Mesothelial cell of epicardium (in vitro differentiated cells): ENCODE data around the gene LSM4. TPM values are rescaled to one million over a fixed set of nuclear protein-coding genes. Genes with fewer than 3 reads are reported as not detected.

Experiments used
- DNase-seq, 2 experiments: peaks; one replicate each; pipeline ENCODE4 v3.0.0; 2021; ENCODE audit warnings: low spot score in 2 of 2; ENCODE audit not compliant: unreplicated experiment in 2 of 2
- H3K27ac Mint-ChIP-seq: 2 replicates; pipeline ENCODE4 v1.8.0; 2021; ENCODE audit warnings: mixed read lengths
- H3K27me3 Mint-ChIP-seq: 2 replicates; pipeline ENCODE4 v1.8.0; 2021; ENCODE audit warnings: low read depth, mixed read lengths
- H3K36me3 Mint-ChIP-seq: 2 replicates; pipeline ENCODE4 v1.8.0; 2021; ENCODE audit warnings: mixed read lengths
- H3K4me1 Mint-ChIP-seq: 2 replicates; pipeline ENCODE4 v1.8.0; 2021; ENCODE audit warnings: mixed read lengths
- H3K4me3 Mint-ChIP-seq: 2 replicates; pipeline ENCODE4 v1.8.0; 2021; ENCODE audit warnings: mild to moderate bottlenecking, moderate library complexity, mixed read lengths
- H3K9me3 Mint-ChIP-seq: 2 replicates; pipeline ENCODE4 v1.8.0; 2021; ENCODE audit warnings: mixed read lengths
- total RNA-seq: library from RNA; stranded (reverse); gene quantifications from 3 replicates; pipeline ENCODE4 v1.2.1, GENCODE V29; 2021
- TF ChIP-seq, protein P1 (sequence below): fragments of 200-600 bp; sonication (generic); IDR thresholded peaks from one replicate; pipeline ENCODE4 v1.5.0; 2021; ENCODE audit warnings: antibody characterized with exemption; ENCODE audit not compliant: unreplicated experiment

Gene LSM4
- total RNA-seq, 1 donor from 2014 or later: 112 TPM

DNA sequence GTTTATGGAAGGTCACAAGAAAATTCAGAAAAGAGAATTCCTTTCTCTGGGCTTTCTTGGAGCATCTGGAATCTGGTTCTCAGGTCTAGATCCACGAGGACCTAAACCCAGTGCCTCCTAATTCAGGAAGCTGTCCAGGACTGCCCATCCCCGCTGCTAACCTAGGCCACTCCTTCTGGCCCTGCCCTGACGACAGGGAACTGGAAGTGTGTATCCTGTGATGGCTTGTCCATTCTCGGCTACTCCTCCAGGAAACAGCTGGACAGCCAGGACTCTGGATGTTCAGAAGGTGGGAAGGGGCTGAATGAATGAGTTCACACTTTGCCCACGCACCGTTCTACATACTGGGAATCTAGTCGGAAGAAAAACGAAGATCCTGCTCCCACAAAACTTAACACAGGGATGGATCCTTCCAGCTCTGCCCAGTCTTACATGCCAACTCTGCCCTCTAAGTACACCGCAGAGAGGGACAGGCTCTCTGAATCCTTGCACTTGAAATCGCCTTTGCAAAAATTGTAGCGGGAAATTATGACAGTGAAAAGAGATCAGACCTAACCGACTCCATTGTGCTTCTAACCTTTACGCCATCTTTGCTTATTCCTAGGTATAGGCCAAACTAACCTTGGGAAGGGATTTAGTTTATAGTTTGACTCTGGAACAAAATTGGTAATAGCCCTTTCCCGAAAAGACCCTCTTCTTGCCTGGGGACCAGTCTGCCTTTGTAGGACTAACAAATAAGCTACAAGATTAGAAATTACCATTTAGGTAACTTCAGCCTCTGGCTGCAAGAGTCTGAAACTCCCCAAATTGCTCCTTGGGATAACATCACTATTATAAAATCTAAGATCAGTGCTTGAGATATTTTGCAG, 1.8 kb downstream of the LSM4 start:
- Mint-ChIP-seq H3K4me1 (peaks cover 47% of the 10 kb centered on the region), H3K36me3 (no peaks in the 10 kb centered on the region), H3K27me3 (no peaks in the 10 kb centered on the region), H3K4me3 (peak overlapping the region; percentile 72), H3K9me3 (no peaks in the 10 kb centered on the region), H3K27ac (peak overlapping the region; percentile 99)
- TF ChIP-seq, protein P1, sequence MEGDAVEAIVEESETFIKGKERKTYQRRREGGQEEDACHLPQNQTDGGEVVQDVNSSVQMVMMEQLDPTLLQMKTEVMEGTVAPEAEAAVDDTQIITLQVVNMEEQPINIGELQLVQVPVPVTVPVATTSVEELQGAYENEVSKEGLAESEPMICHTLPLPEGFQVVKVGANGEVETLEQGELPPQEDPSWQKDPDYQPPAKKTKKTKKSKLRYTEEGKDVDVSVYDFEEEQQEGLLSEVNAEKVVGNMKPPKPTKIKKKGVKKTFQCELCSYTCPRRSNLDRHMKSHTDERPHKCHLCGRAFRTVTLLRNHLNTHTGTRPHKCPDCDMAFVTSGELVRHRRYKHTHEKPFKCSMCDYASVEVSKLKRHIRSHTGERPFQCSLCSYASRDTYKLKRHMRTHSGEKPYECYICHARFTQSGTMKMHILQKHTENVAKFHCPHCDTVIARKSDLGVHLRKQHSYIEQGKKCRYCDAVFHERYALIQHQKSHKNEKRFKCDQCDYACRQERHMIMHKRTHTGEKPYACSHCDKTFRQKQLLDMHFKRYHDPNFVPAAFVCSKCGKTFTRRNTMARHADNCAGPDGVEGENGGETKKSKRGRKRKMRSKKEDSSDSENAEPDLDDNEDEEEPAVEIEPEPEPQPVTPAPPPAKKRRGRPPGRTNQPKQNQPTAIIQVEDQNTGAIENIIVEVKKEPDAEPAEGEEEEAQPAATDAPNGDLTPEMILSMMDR: no peak
- no peak for DNase-seq

DNA sequence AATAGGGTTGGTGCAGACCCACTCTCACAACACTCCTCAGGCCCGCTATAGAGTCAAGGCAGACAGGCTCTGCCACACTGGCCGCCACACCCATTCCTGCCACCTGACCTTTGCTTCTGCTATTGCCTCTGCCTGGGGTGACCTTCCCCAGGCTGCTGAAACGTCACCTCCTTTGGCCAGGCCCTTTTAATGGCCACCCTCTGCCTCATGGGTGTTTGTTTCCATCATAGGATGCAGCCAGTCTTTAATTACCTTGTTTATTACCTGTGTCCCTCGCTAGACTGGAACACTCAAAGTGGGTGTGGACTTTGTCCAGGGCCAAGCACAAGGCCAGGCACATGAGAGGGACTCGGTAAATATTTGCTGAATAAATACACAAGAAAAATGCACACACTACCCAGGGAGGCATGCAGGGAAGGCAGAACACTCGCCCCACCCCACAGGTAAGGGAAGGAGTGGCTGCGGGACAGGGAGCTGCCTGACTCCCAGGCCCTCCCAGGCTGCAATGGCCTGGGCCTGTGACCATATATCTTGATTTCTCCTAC, 3.2 kb downstream of the LSM4 start:
- H3K27ac Mint-ChIP-seq: peak overlapping the region; percentile 99
- TF ChIP-seq, protein P1: no peak
- no peak overlapping the region for H3K4me3 Mint-ChIP-seq
- no peaks in the 10 kb centered on the region for H3K27me3 Mint-ChIP-seq
- H3K9me3 Mint-ChIP-seq: no peaks in the 10 kb centered on the region
- DNase-seq: no peak
- H3K4me1 Mint-ChIP-seq: peaks cover 47% of the 10 kb centered on the region
- H3K36me3 Mint-ChIP-seq: no peaks in the 10 kb centered on the region

DNA sequence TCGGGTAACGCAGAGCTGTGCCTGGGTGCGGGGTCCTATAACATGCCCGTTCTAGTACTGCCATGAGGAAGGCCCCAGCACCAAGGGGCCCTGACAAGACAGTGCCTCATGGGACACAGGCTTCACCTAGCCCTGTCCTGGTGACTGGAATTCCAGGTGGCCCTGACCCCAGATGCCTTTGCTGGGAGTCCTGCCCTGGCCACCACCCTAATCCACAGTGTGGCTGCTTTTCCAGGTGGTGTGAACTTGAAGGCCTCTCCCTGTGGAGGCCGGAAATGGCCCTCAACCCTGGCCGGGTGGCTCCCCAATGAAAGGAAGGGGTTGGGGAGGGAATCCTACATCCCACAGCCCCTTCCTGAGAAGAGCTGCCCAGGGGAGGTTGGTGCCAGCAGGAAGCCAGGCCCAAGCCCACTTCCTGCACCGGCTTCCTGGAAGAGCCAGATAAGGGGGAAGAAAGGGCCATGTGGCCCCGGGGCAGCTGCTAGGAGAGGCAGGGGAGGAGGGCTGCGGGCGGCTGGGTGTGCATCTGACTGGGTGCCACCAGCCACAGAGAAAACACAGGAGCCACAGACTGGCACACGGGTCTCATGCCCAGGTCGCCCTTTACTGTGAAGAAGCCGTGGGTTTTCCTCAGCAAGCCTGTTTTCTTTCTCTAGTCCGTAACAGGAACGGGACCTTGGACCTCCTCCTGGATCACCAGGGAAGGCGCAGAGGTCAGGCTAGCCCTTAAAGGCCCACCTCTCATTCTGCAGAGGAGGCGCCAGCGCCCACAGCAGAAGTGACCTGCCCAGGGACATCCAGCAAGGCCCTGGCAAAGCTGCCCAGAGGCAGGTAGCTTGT, 4.7 kb downstream of the LSM4 start:
- TF ChIP-seq, protein P1: no peak
- H3K27me3 Mint-ChIP-seq: no peaks in the 10 kb centered on the region
- no peaks in the 10 kb centered on the region for H3K9me3 Mint-ChIP-seq
- peaks cover 38% of the 10 kb centered on the region for H3K4me1 Mint-ChIP-seq
- peak overlapping the region; percentile 90 for H3K27ac Mint-ChIP-seq
- peaks cover 3% of the 10 kb centered on the region for H3K36me3 Mint-ChIP-seq
- no peak for DNase-seq
- H3K4me3 Mint-ChIP-seq: no peak overlapping the region

DNA sequence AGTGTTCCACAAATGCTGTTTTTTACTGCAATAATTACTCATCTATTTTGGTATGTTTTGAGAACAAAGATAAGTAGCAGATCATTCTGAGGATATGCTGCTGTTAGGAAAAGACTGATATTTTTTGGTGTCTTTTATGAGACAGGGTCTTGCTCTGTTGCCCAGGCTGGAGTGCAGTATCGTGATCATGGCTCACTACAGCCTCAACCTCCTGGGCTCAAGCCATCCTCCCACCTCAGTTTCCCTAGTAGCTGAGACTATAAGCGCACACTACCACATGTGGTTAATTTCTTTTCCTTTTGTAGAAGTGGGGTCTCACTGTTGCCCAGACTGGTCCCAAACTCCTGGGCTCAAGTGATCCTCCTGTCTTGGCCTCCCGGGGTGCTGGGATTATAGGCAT, 9.5 kb downstream of the LSM4 start:
- Mint-ChIP-seq H3K36me3 (peaks cover 7% of the 10 kb centered on the region), H3K9me3 (no peaks in the 10 kb centered on the region), H3K27ac (no peak overlapping the region), H3K27me3 (no peaks in the 10 kb centered on the region), H3K4me3 (no peak overlapping the region), H3K4me1 (peaks cover 6% of the 10 kb centered on the region)
- DNase-seq: no peak
- TF ChIP-seq, protein P1: no peak

DNA sequence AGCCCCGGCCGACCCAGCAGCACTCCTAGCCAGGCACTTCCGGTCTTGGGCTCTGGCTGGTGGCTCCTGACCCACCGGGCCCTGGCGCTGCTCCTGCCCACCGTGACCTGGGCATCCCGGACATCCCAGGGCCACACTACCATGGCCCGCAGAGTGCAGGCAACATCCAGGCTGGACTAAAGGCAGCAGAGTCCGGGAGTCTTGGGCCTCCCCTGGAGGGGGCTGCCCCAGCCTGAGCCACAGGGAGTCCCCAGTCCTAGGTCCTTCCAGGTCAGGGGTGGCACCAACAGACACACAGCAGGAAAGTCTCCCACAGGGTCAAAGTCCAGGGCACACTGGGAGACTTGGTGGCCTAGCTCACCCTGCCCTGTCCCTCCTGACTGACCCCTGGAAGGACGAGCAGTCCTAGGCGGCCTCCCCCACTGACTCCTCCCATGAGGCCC, 10.8 kb downstream of the LSM4 start:
- Mint-ChIP-seq H3K9me3 (no peaks in the 10 kb centered on the region), H3K27me3 (no peaks in the 10 kb centered on the region), H3K27ac (no peak overlapping the region), H3K36me3 (peaks cover 12% of the 10 kb centered on the region), H3K4me1 (no peaks in the 10 kb centered on the region), H3K4me3 (no peak overlapping the region)
- DNase-seq: no peak
- TF ChIP-seq, protein P1: no peak
